ENCODE measurements around the gene PPP3CA. TPM values are rescaled to one million over a fixed set of nuclear protein-coding genes. Genes with fewer than 3 reads are reported as not detected.
"Not testable (repeated sequence)": the region's sequence is repeated elsewhere in the genome, so short reads cannot be mapped to it uniquely, and the experiment has no call there.

PPP3CA gene
- total RNA-seq, 2 experiments from 2014 or later, result 12.9 to 13.8 TPM

DNA sequence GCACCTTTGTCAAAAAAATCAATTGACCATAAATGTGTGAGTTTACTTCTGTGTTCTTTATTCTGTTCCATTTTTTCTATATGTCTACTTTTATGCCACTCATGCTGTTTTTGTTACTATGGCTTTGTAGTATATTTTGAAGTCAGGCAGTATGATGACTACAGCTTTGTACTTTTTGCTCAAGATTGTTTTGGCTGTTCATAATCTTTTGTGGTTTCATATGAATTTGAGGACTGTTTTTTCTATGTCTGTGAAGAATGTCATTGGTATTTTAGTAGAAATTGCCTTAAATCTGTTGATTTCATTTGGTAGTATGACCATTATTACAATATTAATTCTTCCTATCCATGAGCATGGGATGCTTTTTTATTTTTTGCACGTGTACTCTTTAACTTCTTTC lies 346.8 kb downstream of the PPP3CA start:
- Mint-ChIP-seq H3K9me3 (peaks cover 6% of the 10 kb centered on the region), H3K27me3 (no peaks in the 10 kb centered on the region)
- intact Hi-C loops (cut with DNase I, micrococcal nuclease), result no loop called here

DNA sequence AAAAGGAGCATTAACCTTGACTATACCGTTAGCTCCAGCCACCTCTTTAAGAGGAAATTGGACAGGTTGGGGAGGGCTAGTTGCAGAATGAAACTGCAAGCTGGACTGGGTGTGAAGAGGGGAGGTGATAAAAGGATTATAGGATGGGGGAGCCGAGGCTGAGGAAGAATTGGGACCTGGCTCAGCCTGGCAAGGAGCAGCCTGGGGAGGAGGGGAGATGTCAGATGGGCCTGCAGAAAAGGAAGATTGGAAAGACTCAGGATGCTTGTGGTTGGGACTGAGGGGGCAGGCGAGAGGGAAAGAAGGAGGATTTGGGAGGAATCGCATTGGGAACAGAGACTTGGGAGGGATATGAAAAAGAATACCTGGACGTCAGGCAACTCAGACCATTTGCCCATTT lies 351.7 kb downstream of the PPP3CA start:
- no peak overlapping the region for H3K4me3 Mint-ChIP-seq
- no peaks in the 10 kb centered on the region for H3K27me3 Mint-ChIP-seq
- H3K36me3 Mint-ChIP-seq (ENCODE audit: low read depth), result no peaks in the 10 kb centered on the region
- intact Hi-C loops (cut with DNase I, micrococcal nuclease), result no loop called here
- Histone ChIP-seq H3K9me3 (ENCODE audit: control insufficient read depth in 1 of 2, insufficient read depth in 1 of 2, low read length in 2 of 2) (no peaks in the 10 kb centered on the region), H3K27ac (ENCODE audit: low read depth in 1 of 2, low read length in 2 of 2) (no peak overlapping the region), H3K36me3 (ENCODE audit: insufficient read depth, low read length) (no peaks in the 10 kb centered on the region), H3K4me1 (ENCODE audit: insufficient read depth, low read length) (no peaks in the 10 kb centered on the region), H3K4me3 (ENCODE audit: low read length) (no peak overlapping the region), H3K27me3 (ENCODE audit: control insufficient read depth in 1 of 2, insufficient read depth in 2 of 2, low read length in 2 of 2) (no peaks in the 10 kb centered on the region)
- ChIA-PET CTCF (no interaction called here), POLR2A (no interaction called here)
- H3K27ac Mint-ChIP-seq, result no peak overlapping the region
- no peaks in the 10 kb centered on the region for H3K4me1 Mint-ChIP-seq (ENCODE audit: low read depth)
- ATAC-seq (ENCODE audit: poor library complexity), result no peak
- TF ChIP-seq, protein P1, sequence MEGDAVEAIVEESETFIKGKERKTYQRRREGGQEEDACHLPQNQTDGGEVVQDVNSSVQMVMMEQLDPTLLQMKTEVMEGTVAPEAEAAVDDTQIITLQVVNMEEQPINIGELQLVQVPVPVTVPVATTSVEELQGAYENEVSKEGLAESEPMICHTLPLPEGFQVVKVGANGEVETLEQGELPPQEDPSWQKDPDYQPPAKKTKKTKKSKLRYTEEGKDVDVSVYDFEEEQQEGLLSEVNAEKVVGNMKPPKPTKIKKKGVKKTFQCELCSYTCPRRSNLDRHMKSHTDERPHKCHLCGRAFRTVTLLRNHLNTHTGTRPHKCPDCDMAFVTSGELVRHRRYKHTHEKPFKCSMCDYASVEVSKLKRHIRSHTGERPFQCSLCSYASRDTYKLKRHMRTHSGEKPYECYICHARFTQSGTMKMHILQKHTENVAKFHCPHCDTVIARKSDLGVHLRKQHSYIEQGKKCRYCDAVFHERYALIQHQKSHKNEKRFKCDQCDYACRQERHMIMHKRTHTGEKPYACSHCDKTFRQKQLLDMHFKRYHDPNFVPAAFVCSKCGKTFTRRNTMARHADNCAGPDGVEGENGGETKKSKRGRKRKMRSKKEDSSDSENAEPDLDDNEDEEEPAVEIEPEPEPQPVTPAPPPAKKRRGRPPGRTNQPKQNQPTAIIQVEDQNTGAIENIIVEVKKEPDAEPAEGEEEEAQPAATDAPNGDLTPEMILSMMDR (IDR thresholded peaks at IDR 0.05), result no peak
- no peak for DNase-seq
- peaks cover 2% of the 10 kb centered on the region for H3K9me3 Mint-ChIP-seq

More for the DNA sequence above, 346.8 kb downstream of the PPP3CA start:
- no peak overlapping the region for H3K27ac Mint-ChIP-seq
- no peaks in the 10 kb centered on the region for H3K36me3 Mint-ChIP-seq (ENCODE audit: low read depth)
- H3K4me3 ChIP-seq (ENCODE audit: low read length), result no peak overlapping the region
- TF ChIP-seq, protein P1 (IDR thresholded peaks at IDR 0.05), result no peak
- H3K4me1 ChIP-seq (ENCODE audit: insufficient read depth, low read length), result no peaks in the 10 kb centered on the region
- no peak for DNase-seq
- no peak overlapping the region for H3K27ac ChIP-seq (ENCODE audit: low read depth in 1 of 2, low read length in 2 of 2)
- ATAC-seq (ENCODE audit: poor library complexity), result no peak
- no peaks in the 10 kb centered on the region for H3K27me3 ChIP-seq (ENCODE audit: control insufficient read depth in 1 of 2, insufficient read depth in 2 of 2, low read length in 2 of 2)
- POLR2A ChIA-PET, result no interaction called here
- no peak overlapping the region for H3K4me3 Mint-ChIP-seq
- CTCF ChIA-PET, result no interaction called here
- no peaks in the 10 kb centered on the region for H3K4me1 Mint-ChIP-seq (ENCODE audit: low read depth)
- H3K9me3 ChIP-seq (ENCODE audit: control insufficient read depth in 1 of 2, insufficient read depth in 1 of 2, low read length in 2 of 2), result peaks cover 0 to 7% of the 10 kb centered on the region in 2 experiments
- no peaks in the 10 kb centered on the region for H3K36me3 ChIP-seq (ENCODE audit: insufficient read depth, low read length)

DNA sequence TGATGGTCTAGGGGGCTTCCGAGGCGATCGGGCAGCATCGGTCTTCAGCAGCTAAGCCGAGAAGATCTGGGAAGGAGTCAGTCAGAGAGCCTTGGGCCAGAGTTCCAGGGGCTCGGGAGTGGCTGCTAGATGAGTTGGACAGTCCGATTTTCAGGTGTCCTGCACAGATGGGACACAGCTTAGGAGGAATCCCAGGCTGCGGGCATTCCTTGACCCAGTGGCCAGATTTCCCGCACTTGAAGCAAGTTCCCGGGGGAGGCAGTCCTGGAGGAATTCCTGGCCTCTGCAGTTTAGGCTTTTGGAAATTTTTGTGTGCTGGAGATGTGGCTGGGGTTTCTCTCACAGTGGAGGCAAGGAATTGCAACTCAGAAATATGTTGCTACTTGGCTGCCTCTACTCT lies 352.3 kb downstream of the PPP3CA start:
- H3K4me1 ChIP-seq (ENCODE audit: insufficient read depth, low read length); DNase-seq; H3K4me1 Mint-ChIP-seq (ENCODE audit: low read depth); H3K27ac ChIP-seq (ENCODE audit: low read depth in 1 of 2, low read length in 2 of 2); H3K27ac Mint-ChIP-seq; POLR2A ChIA-PET; H3K4me3 Mint-ChIP-seq; ATAC-seq (ENCODE audit: poor library complexity); H3K4me3 ChIP-seq (ENCODE audit: low read length); H3K27me3 Mint-ChIP-seq; H3K9me3 ChIP-seq (ENCODE audit: control insufficient read depth in 1 of 2, insufficient read depth in 1 of 2, low read length in 2 of 2); H3K36me3 Mint-ChIP-seq (ENCODE audit: low read depth); H3K36me3 ChIP-seq (ENCODE audit: insufficient read depth, low read length); H3K9me3 Mint-ChIP-seq; H3K27me3 ChIP-seq (ENCODE audit: control insufficient read depth in 1 of 2, insufficient read depth in 2 of 2, low read length in 2 of 2); intact Hi-C loops (cut with DNase I, micrococcal nuclease); CTCF ChIA-PET: not testable (repeated sequence)

DNA sequence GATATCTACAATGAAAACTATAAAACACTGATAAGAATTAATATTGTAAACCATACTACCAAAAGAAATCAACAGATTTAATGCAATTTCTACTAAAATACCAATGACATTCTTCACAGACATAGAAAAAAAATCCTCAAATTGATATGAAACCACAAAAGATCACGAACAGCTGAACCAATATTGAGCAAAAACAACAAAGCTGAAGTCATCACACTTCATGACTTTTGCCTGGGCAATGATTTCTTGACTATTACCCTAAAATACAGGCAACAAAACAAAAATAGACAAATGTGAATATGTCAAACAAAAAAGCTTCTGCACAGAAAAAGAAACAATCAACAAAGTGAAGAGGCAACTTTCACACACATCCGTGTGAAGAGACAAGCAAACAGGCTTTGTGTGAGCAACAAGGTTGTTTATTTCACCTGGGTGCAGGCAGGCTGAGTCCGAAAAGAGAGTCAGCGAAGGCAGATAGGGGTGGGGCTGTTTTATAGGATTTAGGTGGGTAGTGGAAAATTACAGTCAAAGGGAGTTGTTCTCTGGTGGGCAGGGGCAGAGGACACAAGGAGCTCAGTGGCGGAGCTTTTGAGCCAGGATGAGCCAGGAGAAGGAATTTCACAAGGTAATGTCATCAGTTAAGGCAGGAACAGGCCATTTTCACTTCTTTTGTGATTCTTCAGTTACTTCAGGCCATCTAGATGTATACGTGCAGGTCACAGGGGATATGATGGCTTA lies 355.8 kb downstream of the PPP3CA start:
- CTCF ChIA-PET, result interaction anchor here (0.7 kb wide), 1 partner anchor 34 kb away, joined by 3 read pairs; no protein-coding TSS in a partner anchor
- H3K4me1 ChIP-seq (ENCODE audit: insufficient read depth, low read length); H3K4me1 Mint-ChIP-seq (ENCODE audit: low read depth); intact Hi-C loops (cut with DNase I, micrococcal nuclease); POLR2A ChIA-PET; H3K27ac ChIP-seq (ENCODE audit: low read depth in 1 of 2, low read length in 2 of 2); H3K27me3 Mint-ChIP-seq; ATAC-seq (ENCODE audit: poor library complexity); H3K36me3 Mint-ChIP-seq (ENCODE audit: low read depth); H3K36me3 ChIP-seq (ENCODE audit: insufficient read depth, low read length); H3K9me3 Mint-ChIP-seq; H3K9me3 ChIP-seq (ENCODE audit: control insufficient read depth in 1 of 2, insufficient read depth in 1 of 2, low read length in 2 of 2); H3K27ac Mint-ChIP-seq; H3K4me3 ChIP-seq (ENCODE audit: low read length); H3K4me3 Mint-ChIP-seq; H3K27me3 ChIP-seq (ENCODE audit: control insufficient read depth in 1 of 2, insufficient read depth in 2 of 2, low read length in 2 of 2); DNase-seq: not testable (repeated sequence)

Data from CD4-positive, alpha-beta T cell (primary cell).